B cell (primary cell): ENCODE measurements around the gene ITLN1.

Source experiments
- EZH2 ChIP-seq: IDR thresholded peaks from 2 replicates; pipeline ENCODE4 v1.6.1; 2012; ENCODE audit warnings: borderline replicate concordance, low read depth, mild to moderate bottlenecking, moderate library complexity, low read length; ENCODE audit not compliant: insufficient read depth, poor library complexity, severe bottlenecking
- TF ChIP-seq, protein P1 (sequence below): fragments of 200-600 bp; IDR thresholded peaks from one replicate; pipeline ENCODE4 v1.8.0; 2022; ENCODE audit warnings: antibody characterized with exemption, mild to moderate bottlenecking

DNA sequence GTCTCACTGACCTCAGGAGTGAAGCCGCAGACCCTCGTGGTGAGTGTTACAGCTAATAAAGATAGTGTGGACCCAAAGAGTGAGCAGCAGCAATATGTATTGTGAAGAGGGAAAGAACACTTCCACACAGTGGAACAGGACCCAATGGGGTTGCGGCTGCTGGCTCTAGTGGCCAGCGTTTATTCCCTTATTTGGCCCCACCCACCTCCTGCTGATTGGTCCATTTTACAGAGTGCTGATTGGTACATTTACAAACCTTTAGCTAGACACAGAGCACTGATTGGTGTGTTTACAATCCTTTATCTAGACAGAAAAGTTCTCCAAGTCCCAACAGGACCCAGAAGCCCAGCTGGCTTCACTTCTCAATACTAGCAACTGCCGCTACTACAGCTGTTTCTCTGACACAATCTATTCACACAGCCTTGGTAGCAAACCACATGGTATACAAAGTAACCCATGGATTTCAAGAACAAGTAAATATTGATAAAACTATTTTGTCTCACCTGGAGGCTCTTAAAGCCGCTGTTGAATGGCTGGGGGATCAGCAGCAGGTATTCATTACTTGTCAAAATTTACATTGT is 25.3 kb upstream of the ITLN1 start:
- TF ChIP-seq, protein P1, sequence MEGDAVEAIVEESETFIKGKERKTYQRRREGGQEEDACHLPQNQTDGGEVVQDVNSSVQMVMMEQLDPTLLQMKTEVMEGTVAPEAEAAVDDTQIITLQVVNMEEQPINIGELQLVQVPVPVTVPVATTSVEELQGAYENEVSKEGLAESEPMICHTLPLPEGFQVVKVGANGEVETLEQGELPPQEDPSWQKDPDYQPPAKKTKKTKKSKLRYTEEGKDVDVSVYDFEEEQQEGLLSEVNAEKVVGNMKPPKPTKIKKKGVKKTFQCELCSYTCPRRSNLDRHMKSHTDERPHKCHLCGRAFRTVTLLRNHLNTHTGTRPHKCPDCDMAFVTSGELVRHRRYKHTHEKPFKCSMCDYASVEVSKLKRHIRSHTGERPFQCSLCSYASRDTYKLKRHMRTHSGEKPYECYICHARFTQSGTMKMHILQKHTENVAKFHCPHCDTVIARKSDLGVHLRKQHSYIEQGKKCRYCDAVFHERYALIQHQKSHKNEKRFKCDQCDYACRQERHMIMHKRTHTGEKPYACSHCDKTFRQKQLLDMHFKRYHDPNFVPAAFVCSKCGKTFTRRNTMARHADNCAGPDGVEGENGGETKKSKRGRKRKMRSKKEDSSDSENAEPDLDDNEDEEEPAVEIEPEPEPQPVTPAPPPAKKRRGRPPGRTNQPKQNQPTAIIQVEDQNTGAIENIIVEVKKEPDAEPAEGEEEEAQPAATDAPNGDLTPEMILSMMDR, result no peak
- TF ChIP-seq EZH2, result no peak
